HL-60/S4 treated with retinoic acid at 250 ng/mL for 4 days and 3 days (cell line): ENCODE data around the gene LMCD1.

Experiments used
- in situ Hi-C: fragments of 300-500 bp; cut with MboI; formaldehyde crosslinking; loops from 2 replicates; pipeline ENCODE4 v1.7.0; 2022; ENCODE audit warnings: low sequenced_read_pairs

Gene LMCD1

GRCh38 chr3:8482960-8483665 is 18.5 kb upstream of the LMCD1 start:
- in situ Hi-C loops = no loop called here

GRCh38 chr3:8484409-8485140 is 17.0 kb upstream of the LMCD1 start:
- in situ Hi-C loops = no loop called here

- in situ Hi-C loops = no loop called here
Measured at GRCh38 chr3:8485141-8485870, 16.3 kb upstream of the LMCD1 start.

GRCh38 chr3:8485943-8486342 is 15.7 kb upstream of the LMCD1 start:
- in situ Hi-C loops = no loop called here

- in situ Hi-C loops = no loop called here
Measured at GRCh38 chr3:8486434-8486833, 15.2 kb upstream of the LMCD1 start.

- in situ Hi-C loops = no loop called here
Measured at GRCh38 chr3:8486936-8487335, 14.7 kb upstream of the LMCD1 start.

- in situ Hi-C loops = no loop called here
Measured at GRCh38 chr3:8488411-8488810, 13.2 kb upstream of the LMCD1 start.

- in situ Hi-C loops = no loop called here
Measured at GRCh38 chr3:8488877-8489276, 12.7 kb upstream of the LMCD1 start.

- in situ Hi-C loops = no loop called here
Measured at GRCh38 chr3:8489278-8489792, 12.3 kb upstream of the LMCD1 start.

- in situ Hi-C loops = no loop called here
Measured at GRCh38 chr3:8490079-8490552, 11.5 kb upstream of the LMCD1 start.

- in situ Hi-C loops = no loop called here
Measured at GRCh38 chr3:8491271-8492144, 10.1 kb upstream of the LMCD1 start.

- in situ Hi-C loops = no loop called here
Measured at GRCh38 chr3:8492744-8493511, 8.7 kb upstream of the LMCD1 start.

- in situ Hi-C loops = no loop called here
Measured at GRCh38 chr3:8493744-8494143, 7.9 kb upstream of the LMCD1 start.

- in situ Hi-C loops = no loop called here
Measured at GRCh38 chr3:8494327-8494726, 7.3 kb upstream of the LMCD1 start.

- in situ Hi-C loops = no loop called here
Measured at GRCh38 chr3:8497582-8497981, 4.0 kb upstream of the LMCD1 start.

- in situ Hi-C loops = no loop called here
Measured at GRCh38 chr3:8499181-8499611, 2.4 kb upstream of the LMCD1 start.

- in situ Hi-C loops = no loop called here
Measured at GRCh38 chr3:8500319-8500988, 1.2 kb upstream of the LMCD1 start.

- in situ Hi-C loops = no loop called here
Measured at GRCh38 chr3:8500989-8501370, 643 bp upstream of the LMCD1 start.

- in situ Hi-C loops = no loop called here
Measured at GRCh38 chr3:8503461-8503860, 1.8 kb downstream of the LMCD1 start.
